DND-41 (cell line): Measurements from ENCODE around the gene ZBED1.

Experiments used
- CTCF ChIP-seq: IDR thresholded peaks from 2 replicates; pipeline ENCODE4 v1.5.1; 2012; ENCODE audit warnings: borderline replicate concordance, low read length, moderate library complexity, mild to moderate bottlenecking; ENCODE audit not compliant: poor library complexity, severe bottlenecking; ENCODE audit errors: extremely low read depth
- EZH2 ChIP-seq: IDR thresholded peaks from 3 replicates; pipeline ENCODE4 v1.6.1; 2012; ENCODE audit warnings: borderline replicate concordance, low read depth, mild to moderate bottlenecking, moderate library complexity, low read length, inconsistent platforms; ENCODE audit not compliant: severe bottlenecking

DNA sequence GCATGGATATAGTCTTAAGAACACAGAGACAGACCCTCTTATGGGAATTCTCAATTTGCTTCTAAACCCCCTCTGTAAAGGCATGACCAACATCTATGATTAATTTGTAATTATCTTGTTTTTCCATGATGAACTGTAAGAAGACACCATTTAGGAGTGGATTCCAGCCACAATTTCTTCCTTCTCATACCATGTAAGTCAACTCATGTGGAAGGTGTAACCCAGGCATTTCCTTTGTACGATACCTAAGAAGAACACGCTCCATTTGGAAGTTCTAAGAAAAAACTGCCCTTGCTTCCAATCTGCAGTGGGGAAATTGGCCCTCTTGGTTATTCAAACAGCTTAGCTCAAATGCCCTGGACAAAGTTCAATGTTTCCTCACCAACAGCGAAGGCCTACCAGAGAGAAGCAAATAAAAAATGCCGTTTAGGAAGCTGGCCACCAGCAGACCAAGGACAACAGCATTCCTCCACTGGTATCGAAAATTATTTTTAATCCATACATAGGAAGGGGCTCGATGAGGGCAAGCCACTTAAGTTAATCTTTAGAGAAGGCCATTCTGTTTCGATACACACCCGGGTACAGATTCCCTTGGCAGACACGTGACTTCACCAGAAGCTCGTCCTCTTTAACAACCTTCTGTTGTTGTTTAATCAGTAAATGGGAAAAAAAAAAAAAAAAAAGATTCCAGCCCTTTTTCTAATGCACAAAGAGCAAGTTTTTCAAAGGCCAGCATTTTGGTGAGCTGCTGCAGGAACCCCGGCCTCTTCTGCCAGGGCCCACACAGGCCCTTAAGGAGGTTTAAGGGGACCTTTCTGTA, 2.6 kb downstream of the ZBED1 start:
- TF ChIP-seq CTCF (no peak), EZH2 (no peak)
